GM21529 (cell line): ENCODE data around the gene ACP7.

Experiments
- ATAC-seq: cut with Tn5 transposase; IDR thresholded peaks from one replicate; pipeline ENCODE4 v1.9.1; 2021; ENCODE audit not compliant: unreplicated experiment

Gene ACP7

DNA sequence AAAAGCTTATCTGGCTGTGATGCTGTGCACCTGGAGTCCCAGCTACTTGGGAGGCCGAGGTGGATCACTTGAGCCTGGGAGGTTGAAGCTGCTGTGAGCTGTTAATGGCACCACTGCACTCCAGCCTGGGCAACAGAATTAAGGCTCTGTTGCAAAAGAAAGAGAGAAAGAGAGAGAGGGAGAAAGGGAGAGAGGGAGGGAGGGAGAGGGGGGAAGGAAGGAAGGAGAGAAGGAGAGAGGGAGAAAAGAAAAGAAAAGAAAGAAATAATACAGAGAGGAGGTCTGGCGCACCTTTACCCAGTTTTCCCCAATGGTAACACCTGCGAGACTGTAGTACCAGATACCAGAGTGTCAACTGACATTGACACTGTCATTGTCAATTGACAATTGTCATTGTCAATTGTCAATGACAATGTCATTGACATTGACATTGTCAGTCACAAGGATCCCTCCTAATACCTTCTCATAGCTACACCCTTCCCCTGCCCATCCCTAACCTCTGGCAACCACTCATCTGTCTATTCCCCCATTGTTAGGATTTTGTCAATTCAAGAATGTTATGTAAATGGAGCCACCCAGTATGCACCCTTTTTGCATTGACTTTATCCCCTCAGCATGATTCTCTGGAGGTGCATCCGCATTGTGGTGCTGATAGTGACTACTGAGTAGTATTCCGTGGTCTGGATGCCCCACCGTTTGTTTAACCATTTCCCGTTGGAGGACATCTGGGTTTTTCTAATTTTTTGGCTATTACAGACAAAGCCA lies 62.7 kb downstream of the ACP7 start:
- no peak for ATAC-seq

DNA sequence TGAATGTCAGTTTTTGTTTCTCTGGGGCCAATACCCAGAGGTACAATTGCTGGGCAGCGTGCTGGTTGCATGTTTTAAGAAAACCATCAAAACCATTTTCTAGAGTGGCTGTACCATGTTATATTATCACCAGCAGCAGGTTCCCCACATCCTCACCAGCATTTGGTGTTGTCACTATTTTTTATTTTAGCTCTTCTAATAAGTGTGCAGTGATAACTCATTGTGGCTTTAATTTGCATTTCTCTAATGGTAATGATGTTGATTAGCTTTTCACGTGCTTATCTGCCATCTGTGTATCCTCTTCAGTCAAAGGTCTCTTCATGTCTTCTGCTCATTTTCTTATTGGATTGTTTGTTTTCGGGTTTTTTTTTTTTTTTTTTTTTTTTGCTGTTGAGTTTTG lies 63.3 kb downstream of the ACP7 start:
- no peak for ATAC-seq

DNA sequence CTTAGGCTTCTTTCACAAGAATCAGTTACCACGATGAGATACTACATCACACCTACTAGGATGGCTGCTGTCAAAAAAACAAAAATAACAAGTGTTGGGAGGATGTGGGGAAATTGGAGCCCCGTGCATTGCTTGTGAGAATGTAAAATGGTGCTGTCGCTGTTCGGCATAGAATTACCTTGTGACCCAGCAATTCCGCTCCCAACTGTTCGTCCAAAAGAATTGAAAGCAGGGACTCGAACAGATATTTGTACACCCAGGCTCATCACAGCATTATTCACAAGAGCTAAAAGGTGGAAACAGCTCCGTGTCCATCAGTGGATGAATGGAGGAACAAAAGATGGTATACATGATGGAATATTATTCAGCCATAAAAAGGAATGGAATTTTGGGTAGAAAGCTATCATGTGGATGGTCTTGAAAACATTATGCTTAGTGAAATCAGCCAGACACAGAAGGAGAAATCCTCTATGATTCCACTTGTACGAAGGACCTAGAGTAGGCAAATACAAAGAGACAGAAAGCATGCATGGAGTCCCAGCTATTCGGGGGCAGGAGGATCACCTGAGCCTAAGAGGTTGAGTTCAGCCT lies 64.9 kb downstream of the ACP7 start:
- no peak for ATAC-seq

DNA sequence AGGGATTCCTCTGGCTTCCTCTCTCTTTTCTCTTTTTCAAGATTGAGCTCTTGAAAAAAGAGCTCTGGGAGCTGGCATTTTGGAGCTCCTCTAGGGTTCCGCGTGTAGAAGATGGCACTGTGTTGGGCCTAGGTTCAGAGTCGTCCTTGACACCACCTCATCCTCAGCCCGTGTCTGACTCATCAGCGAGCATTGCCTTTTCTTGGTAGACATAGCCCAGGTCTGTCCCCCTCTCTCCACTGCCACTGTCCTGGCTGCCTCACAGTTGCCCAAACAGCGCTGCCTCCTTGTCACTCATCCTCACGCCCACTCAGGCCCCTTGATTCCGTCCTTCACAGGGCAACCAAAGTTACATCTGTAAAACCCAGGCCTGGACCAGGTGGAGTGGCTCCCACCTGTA lies 66.1 kb downstream of the ACP7 start:
- ATAC-seq: no peak

DNA sequence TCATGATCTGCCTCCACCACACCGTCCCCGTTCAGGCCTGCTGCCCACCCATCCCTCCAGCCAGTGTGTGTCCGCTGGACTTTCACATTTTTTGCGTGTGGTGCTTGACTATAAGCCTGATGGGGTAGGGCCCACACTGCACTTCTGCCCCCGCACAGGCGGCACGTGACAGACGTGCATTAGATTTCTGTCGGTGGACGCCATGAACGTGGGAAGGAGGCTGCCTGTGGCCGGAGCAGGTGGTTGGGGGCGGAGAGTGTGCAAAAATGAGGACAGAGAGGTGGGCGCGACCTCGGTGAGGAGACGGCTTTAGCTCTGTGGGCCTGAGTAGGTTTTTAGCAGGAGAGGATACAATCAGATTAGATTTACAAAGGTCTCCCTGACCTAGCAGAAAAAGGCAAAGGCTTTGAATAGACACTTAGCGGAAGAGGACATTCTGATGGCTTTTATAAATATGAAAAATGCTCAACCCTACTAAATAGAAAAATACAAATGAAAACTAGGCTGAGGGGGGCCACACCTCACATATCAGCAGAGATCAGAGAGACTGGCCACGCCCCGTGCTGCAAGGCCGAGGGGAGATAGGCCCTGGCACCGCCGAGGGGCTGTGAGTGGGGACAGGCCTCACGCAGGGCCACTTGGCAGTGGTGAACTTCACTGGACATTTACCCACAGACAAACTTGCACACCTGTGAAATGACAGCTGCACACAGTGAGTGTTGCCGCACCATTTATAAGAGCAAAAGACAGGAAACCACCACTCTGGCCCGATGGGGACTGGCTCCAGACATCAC lies 66.8 kb downstream of the ACP7 start:
- ATAC-seq: no peak

DNA sequence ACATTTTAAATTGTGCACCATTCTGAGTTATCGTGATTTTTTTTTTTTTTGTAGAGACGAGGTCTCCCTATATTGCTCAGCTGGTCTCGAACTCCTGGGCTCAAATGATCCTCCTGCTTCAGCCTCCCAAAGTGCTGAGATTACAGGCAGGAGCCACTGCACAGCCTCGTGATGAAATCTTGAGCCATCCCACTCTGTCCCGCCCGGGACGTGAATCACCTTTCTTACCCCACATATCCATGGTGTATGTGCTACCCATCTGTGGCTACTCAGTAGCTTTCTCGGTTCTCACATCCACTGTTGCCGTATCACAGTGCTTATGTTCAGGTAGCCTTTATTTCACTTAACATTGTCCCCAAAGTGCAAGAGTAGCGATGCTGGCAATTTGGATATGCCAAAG lies 67.9 kb downstream of the ACP7 start:
- no peak for ATAC-seq

DNA sequence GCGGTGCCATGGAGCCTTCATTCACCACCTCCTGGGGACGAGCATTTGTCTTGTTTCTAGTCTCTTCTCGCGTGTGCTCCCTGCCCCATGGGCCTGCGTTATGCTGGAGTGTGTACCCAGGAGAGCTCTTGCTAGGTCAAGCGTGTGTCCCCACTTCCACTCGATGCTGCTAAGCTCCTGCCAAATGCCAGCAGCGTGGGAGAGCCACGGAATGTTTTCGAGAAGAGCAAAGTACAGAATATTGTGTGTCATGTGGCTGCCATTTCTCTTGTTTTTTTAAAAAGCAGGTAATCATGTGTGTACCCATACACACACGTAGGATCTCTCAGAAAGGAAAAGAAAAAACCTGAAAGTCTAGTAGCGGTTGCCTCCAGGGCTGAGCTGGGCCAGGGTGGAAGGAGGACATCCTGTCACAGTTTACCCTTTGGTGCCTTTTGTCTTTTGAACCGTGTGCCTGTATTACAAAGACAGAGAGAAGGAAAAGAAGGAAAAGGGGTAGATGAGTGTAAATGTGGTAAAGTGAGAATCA lies 70.0 kb downstream of the ACP7 start:
- no peak for ATAC-seq

DNA sequence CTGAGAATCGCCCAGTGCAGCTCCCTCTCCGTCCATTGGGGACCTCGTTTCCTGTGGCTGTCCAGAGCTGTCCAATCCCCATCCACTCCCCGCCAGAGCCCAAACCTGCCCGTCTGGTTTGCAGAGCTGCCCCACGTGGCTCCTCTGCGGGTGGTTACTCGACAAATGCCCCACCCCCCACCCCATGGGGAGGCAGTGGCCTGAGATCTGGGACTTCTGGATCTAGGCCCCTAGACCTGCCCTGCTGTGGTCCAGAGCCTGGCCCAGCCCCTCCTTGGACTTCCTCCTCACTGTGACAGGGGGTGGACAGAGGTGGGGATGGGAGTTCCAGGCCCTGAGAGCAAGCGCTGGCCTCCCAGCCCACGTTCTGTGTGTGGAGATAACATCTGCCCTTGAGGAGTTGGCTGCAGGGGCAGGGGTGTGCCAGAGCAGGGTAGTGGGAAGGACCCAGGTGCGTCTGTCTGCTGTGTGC lies 70.5 kb downstream of the ACP7 start:
- no peak for ATAC-seq

DNA sequence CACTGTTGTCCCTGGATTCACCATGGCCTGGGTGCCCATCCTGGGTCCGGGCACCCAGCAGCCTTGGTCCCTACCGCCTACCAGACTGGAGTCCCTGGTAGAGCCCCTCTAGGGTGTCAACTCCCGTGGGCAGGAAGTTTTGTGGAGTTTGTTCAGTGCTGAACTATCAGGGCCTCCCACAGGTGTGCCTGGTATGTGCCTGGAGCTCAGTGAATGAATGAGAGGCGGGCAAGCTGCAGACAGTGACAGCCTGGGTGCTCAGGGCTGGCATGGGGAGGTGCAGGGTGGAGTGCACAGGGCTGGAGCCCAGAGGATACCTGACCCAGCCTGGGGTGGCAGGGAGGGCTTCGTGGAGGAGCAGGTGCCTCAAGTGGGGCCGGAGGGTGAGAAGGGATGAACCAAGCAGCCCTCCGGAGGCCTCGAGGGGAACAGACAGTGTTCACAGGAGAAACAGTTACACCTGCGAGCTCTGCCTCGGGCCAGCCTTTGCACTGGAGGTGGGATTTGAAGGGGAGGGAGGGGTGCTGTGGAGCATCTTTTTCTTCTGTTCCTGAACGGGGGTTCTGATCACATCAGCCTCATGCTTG lies 71.0 kb downstream of the ACP7 start:
- ATAC-seq: no peak

DNA sequence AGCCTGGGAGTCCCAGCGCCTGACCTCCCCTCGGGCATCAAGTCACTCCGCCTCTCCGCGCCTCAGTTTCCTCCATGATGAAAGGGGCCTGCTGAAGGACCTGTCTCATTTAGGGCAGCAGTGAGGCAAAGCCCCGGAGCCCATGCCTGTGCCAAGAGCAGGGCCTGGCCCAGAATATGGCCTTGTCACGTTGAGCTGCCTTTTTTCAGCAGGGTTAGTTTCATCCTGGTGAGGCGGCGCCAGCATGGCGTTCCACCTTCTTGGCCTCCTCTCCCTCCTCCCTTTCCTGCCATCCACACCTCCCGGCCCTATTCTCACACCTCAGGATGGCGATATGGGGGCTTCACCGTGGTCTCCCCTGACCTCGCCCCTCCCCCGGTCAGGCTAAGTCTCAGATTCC lies 71.6 kb downstream of the ACP7 start:
- no peak for ATAC-seq

DNA sequence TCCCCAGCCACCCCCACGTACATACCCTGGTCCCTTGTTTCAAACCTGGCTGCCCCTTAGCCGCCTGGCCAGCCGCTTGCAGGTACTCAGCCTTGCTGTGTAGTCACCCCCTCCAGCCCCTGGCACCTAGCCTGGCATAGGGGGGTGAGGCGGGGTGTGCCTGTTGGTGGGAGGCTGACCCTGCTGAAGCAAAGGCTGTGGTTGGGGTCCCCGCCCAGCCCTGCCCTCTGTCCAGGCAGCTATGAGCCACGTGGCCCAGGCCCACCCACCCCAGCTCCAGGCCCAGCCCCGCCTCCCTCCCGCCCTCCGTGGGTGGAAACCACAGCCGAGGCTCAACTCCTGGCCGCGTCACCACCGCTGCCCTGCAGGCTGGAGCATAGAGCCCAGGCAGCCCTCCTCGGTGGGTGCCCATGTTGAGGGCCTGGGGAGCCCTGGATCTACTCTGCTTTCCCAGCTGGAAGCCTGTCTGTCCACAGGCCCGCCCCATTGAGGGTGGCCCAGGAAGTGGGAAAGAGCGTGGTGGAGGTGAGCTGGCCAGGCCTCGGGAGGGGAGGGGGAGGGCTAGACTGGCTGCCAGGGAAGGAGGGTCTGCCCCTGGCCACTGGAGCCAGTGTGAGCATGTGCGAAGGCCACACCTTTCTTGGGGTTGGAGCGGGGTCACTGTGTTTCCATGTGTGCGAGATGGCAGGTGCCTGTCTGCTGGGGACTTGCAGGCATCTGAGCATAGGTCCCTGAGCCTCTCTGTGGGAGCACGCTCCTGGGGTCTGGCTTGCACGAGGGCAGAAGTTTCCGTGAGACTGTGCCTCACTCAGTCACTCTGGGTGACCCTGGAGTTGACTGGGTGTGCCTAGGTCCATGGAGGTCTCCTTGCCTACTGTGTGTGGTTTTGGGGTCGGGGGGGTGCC lies 72.4 kb downstream of the ACP7 start:
- no peak for ATAC-seq

DNA sequence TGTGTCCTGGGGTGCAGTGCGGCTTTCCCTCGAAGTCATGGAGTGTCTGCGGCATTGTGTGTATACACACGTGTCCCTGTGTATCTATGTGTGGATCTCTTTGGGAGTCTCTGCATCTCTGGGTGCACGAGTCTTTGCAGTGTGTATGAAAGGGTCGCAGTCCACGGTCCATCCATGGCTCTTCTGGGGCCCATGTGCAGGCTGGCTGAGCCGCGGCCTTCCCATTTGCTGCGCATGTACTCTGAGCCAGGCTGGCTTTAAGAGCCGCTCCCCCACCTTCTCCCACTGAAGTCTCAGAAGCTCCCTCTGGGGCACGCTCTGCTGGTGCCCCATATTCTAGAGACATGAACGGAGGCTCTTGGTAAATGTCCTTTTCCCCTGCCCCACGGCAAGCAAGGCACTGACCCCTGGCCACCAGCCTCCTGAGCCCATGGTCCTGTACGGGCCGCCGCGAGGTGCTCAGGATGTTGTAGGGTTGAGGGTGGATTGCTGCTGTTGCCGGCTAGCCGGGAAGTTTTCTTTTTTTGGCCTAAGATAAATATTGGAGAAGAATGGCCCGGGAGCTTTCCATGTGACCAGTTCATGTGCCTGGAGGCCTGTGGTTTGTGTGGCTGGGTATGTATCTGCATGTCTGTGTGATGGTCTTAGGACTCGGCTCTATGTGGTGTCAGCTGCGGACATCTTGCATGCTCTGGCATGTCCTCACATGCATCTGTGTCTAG lies 73.3 kb downstream of the ACP7 start:
- ATAC-seq: no peak

DNA sequence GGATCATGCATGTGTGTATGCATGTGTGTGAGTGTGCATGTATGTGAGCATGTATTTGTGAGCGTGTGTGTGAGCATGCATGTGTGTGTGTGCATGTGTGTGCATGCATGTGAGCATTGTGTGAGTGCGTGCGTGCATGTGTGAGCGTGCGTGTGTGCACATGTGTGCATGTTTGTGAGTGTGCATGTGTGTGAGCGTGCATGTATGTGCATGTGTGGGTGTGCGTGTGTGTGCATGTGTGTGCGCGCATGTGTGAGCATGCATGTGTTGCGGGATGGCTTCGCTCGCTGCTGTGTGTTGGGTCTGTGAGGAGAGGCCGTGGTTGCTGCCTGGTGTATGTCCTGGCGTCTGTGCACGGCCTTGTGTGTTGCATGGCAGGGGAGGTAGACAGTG lies 73.8 kb downstream of the ACP7 start:
- ATAC-seq: no peak

DNA sequence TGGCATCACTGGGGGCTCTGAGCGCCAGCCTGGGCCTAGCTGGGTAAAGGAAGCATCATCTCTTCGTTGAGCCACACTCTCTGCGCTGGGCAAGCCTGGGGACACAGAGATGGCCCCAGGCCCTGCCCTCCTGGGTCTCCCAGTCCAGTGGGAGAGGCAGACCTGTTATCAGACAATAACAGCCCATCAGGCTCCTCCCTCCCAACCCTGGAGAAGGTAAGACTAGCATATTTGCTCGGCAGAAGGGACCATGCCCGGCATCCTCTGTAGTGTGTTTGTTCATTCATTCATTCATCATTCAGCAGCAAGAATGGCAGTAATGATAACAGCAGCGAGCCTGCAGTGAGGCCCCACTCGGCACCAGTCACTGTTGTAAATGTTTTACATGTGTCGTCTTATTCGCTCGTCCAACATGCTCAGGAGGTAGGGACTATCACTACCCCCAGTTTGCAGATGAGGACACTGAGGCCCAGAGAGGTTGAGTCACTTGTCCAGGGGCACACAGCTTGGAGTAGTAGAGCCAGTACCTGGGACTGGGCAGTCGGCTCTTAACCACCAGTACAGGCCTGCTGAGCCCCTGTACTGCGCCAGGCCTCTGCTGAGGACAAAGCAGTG lies 74.6 kb downstream of the ACP7 start:
- no peak for ATAC-seq

DNA sequence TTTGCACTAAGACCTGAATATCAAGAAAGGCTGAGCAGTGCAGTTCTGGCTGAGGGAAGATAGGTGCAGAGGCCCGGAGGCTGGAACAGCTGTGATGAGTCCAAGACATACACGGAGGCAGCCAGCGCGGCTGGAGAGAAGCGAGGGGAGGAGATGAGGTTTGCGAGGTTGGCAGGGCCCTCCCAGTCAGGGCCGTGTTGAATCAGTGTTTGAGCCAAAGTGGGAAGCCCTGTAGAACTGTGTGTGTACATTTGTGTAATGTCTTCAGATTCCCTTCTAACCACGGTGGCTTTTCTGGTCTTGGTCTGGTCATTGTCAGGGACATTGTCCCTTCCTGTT lies 76.3 kb downstream of the ACP7 start:
- ATAC-seq: no peak
